ENCODE results near the gene SLC35C1. TPM values are rescaled to one million over a fixed set of nuclear protein-coding genes. Genes with fewer than 3 reads are reported as not detected.

SLC35C1 gene
- total and polyA plus RNA-seq, 9 of the 15 experiments (the other 6 are each of a cell fraction or from before 2014, with no cell fraction given): 0.65 to 13.1 (median 2.4) TPM

DNA sequence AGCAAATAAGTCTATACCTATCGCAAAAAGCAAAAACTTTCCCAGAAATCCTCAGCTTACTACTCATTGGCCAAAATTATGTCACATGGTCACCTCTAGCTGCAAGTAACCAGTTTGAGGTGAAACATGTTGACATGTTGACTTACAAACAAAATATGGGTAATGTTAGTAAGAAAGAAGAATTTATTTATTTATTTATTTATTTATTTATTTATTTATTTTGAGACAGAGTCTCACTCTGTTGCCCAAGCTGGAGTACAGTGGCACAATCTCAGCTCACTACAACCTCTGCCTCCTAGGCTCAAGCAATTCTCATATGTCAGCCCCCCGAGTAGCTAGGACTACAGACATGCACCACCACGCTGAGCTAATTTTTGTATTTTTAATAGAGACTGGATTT lies 5.4 kb upstream of the SLC35C1 start:
- ATAC-seq (no peak), DNase-seq (ENCODE audit: extremely low read depth in 1 of 4, low spot score in 3 of 4) (no peak), FAIRE-seq (no peak)
- TF ChIP-seq HDAC2 (IDR thresholded peaks at IDR 0.05) (no peak), ZBTB7A (IDR thresholded peaks at IDR 0.05; ENCODE audit: borderline replicate concordance, control insufficient read depth, low read depth, low read length) (no peak), ZNF184 (CRISPR knock-in tag; IDR thresholded peaks at IDR 0.05) (no peak)
- ChIA-PET POLR2A (interaction anchor here (0.6 kb wide), 1 partner anchor 23 kb away, joined by 4 read pairs; no protein-coding TSS in a partner anchor), CTCF (ENCODE audit: low intra/inter-chr PET ratio) (no interaction called here)
- no peaks in the 10 kb centered on the region for H3K36me3 ChIP-seq (ENCODE audit: control insufficient read depth, insufficient read depth, low read length)
- no peaks in the 10 kb centered on the region for H3K9me1 ChIP-seq (ENCODE audit: control insufficient read depth, insufficient read depth, low read length)
- H3K79me2 ChIP-seq (ENCODE audit: control insufficient read depth, insufficient read depth, low read length): no peaks in the 10 kb centered on the region
- peaks cover 0 to 9% of the 10 kb centered on the region in 2 experiments; a peak in 2 of 5 replicates for H3K4me1 ChIP-seq (replicated peaks in 1 of 2; ENCODE audit: control insufficient read depth in 2 of 2, insufficient read depth in 2 of 2, low read length in 2 of 2)
- 50% methylated on average over 3 of the region's 3 CpGs for WGBS (ENCODE audit: insufficient coverage, low coverage, missing lambda C conversion rate)
- intact Hi-C loops (cut with micrococcal nuclease): loop anchor here (5.0 kb wide), 1 partner anchor 33 kb away; no protein-coding TSS in a partner anchor
- in situ Hi-C loops (cut with MboI): no loop called here
- peaks cover 6% of the 10 kb centered on the region; the same call in 1 of the 2 replicates for H4K20me1 ChIP-seq (replicated peaks; ENCODE audit: control insufficient read depth, insufficient read depth, low read length)
- H3K4me2 ChIP-seq (ENCODE audit: insufficient read depth, low read length): no peak overlapping the region
- no TSS peak for BruUV-seq (replicated peaks)
- H3K27me3 ChIP-seq (ENCODE audit: control insufficient read depth in 2 of 2, insufficient read depth in 2 of 2, low read length in 2 of 2): peaks cover 1 to 5% of the 10 kb centered on the region in 2 experiments; a peak in 1 of 5 replicates
- H3K9me3 ChIP-seq (replicated peaks; ENCODE audit: control insufficient read depth, insufficient read depth, low read depth, low read length): no peaks in the 10 kb centered on the region
- H3K27ac ChIP-seq (ENCODE audit: extremely low read depth, low read depth, low read length): no peak overlapping the region
- H2AFZ ChIP-seq (ENCODE audit: low read depth, low read length): no peak overlapping the region
- H3K9ac ChIP-seq (ENCODE audit: insufficient read depth in 1 of 2, low read depth in 2 of 2, low read length in 2 of 2): no peak overlapping the region
- H3K4me3 ChIP-seq: no peak overlapping the region

DNA sequence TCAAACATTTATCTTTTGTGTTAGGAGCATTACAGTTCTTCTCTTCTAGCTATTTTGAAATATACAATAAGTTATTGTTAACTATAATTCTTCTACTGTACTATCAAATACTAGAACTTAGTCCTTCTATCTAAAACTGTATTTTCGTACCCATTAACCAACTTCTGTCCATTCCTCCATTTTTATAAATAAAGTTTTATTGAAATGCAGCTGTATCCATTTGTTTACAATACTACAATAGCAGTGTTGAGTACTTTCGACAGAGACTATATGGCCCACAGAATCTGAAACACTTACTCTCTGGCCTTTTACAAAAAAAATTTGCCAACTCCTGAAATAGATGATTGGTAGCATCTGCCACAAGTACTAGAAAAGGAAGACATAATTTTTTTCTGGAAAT lies 4.7 kb upstream of the SLC35C1 start:
- Histone ChIP-seq H3K9me1 (ENCODE audit: control insufficient read depth, insufficient read depth, low read length) (no peaks in the 10 kb centered on the region), H2AFZ (ENCODE audit: low read depth, low read length) (no peak overlapping the region), H3K27ac (ENCODE audit: extremely low read depth, low read depth, low read length) (no peak overlapping the region), H4K20me1 (replicated peaks; ENCODE audit: control insufficient read depth, insufficient read depth, low read length) (0 out of 2 replicates have a peak, but pooled peaks cover 3% of the 10 kb centered on the region), H3K36me3 (ENCODE audit: control insufficient read depth, insufficient read depth, low read length) (no peaks in the 10 kb centered on the region), H3K4me1 (replicated peaks in 1 of 2; ENCODE audit: control insufficient read depth in 2 of 2, insufficient read depth in 2 of 2, low read length in 2 of 2) (peaks cover 0 to 14% of the 10 kb centered on the region in 2 experiments; a peak in 2 of 5 replicates), H3K79me2 (ENCODE audit: control insufficient read depth, insufficient read depth, low read length) (peaks cover 1% of the 10 kb centered on the region; the same call in 2 of the 3 replicates), H3K9me3 (replicated peaks; ENCODE audit: control insufficient read depth, insufficient read depth, low read depth, low read length) (no peaks in the 10 kb centered on the region), H3K27me3 (ENCODE audit: control insufficient read depth in 2 of 2, insufficient read depth in 2 of 2, low read length in 2 of 2) (0 out of 5 replicates have a peak, but pooled peaks cover 0 to 3% of the 10 kb centered on the region in 2 experiments), H3K9ac (ENCODE audit: insufficient read depth in 1 of 2, low read depth in 2 of 2, low read length in 2 of 2) (no peak overlapping the region), H3K4me3 (no peak overlapping the region), H3K4me2 (ENCODE audit: insufficient read depth, low read length) (no peak overlapping the region)
- in situ Hi-C loops (cut with MboI): no loop called here
- BruUV-seq (replicated peaks): no TSS peak
- ChIA-PET POLR2A (interaction anchor here (0.8 to 1.0 kb wide), 2 partner anchors 12 to 24 kb away, joined by 3 read pairs; no protein-coding TSS in a partner anchor), CTCF (ENCODE audit: low intra/inter-chr PET ratio) (no interaction called here)
- ATAC-seq (no peak), DNase-seq (ENCODE audit: extremely low read depth in 1 of 4, low spot score in 3 of 4) (no peak), FAIRE-seq (no peak)
- TF ChIP-seq, protein P1, sequence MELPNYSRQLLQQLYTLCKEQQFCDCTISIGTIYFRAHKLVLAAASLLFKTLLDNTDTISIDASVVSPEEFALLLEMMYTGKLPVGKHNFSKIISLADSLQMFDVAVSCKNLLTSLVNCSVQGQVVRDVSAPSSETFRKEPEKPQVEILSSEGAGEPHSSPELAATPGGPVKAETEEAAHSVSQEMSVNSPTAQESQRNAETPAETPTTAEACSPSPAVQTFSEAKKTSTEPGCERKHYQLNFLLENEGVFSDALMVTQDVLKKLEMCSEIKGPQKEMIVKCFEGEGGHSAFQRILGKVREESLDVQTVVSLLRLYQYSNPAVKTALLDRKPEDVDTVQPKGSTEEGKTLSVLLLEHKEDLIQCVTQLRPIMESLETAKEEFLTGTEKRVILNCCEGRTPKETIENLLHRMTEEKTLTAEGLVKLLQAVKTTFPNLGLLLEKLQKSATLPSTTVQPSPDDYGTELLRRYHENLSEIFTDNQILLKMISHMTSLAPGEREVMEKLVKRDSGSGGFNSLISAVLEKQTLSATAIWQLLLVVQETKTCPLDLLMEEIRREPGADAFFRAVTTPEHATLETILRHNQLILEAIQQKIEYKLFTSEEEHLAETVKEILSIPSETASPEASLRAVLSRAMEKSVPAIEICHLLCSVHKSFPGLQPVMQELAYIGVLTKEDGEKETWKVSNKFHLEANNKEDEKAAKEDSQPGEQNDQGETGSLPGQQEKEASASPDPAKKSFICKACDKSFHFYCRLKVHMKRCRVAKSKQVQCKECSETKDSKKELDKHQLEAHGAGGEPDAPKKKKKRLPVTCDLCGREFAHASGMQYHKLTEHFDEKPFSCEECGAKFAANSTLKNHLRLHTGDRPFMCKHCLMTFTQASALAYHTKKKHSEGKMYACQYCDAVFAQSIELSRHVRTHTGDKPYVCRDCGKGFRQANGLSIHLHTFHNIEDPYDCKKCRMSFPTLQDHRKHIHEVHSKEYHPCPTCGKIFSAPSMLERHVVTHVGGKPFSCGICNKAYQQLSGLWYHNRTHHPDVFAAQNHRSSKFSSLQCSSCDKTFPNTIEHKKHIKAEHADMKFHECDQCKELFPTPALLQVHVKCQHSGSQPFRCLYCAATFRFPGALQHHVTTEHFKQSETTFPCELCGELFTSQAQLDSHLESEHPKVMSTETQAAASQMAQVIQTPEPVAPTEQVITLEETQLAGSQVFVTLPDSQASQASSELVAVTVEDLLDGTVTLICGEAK (IDR thresholded peaks at IDR 0.05): peak; percentile 92
- TF ChIP-seq, protein P1 (CRISPR knock-in tag; IDR thresholded peaks at IDR 0.05): peak; percentile 83
- TF ChIP-seq YBX1 (IDR thresholded peaks at IDR 0.05): no peak
- 41% methylated on average over 2 of the region's 2 CpGs for WGBS (ENCODE audit: insufficient coverage, low coverage, missing lambda C conversion rate)
- intact Hi-C loops (cut with micrococcal nuclease): loop anchor here (10.0 kb wide), 1 partner anchor 55 kb away; no protein-coding TSS in a partner anchor

Data from K562 (cell line).